ENCODE measurements around the gene PLA2G7.

GRCh38 chr6:46734867-46735719, at the start of gene PLA2G7:
- TF ChIP-seq TAF1 (IDR thresholded peaks at IDR 0.05; ENCODE audit: borderline replicate concordance, insufficient read depth, low read length) (no peak), REST (IDR thresholded peaks at IDR 0.05; ENCODE audit: insufficient read depth in 1 of 2, low read depth in 2 of 2, low read length in 2 of 2) (no peak)

Measured in PFSK-1 (cell line).